Smooth muscle cell (in vitro differentiated cells): Measurements from ENCODE around the gene MOB1B. TPM values are rescaled to one million over a fixed set of nuclear protein-coding genes. Genes with fewer than 3 reads are reported as not detected.

Experiments used
- DNase-seq: peaks from one replicate; lab custom pipeline; 2025; ENCODE audit not compliant: unreplicated experiment; lab: John Stamatoyannopoulos, UW
- H2AFZ ChIP-seq: fragments of 200-600 bp; sonication (generic); 2 replicates; pipeline ENCODE4 v1.6.0; 2016; ENCODE audit warnings: antibody characterized with exemption, low read depth, mild to moderate bottlenecking
- H3F3A ChIP-seq: fragments of 200-600 bp; sonication (generic); 2 replicates; pipeline ENCODE4 v1.6.0; 2017; ENCODE audit warnings: antibody characterized with exemption, low read depth
- H3K27ac ChIP-seq: fragments of 200-600 bp; sonication (generic); 2 replicates; pipeline ENCODE4 v1.5.1; 2016; ENCODE audit warnings: low read depth, mild to moderate bottlenecking
- H3K27me3 ChIP-seq: fragments of 200-600 bp; sonication (generic); 2 replicates; pipeline ENCODE4 v1.6.1; 2016; ENCODE audit warnings: low read depth, mild to moderate bottlenecking
- H3K36me3 ChIP-seq: fragments of 200-600 bp; sonication (generic); 2 replicates; pipeline ENCODE4 v1.5.1; 2016; ENCODE audit warnings: low read depth
- H3K4me1 ChIP-seq: fragments of 200-600 bp; sonication (generic); 2 replicates; pipeline ENCODE4 v1.5.1; 2016; ENCODE audit warnings: low read depth
- H3K4me2 ChIP-seq: fragments of 200-600 bp; sonication (generic); 2 replicates; pipeline ENCODE4 v1.6.0; 2016; ENCODE audit warnings: mild to moderate bottlenecking
- H3K4me3 ChIP-seq: fragments of 200-600 bp; sonication (generic); 2 replicates; pipeline ENCODE4 v1.5.1; 2016; ENCODE audit warnings: mild to moderate bottlenecking
- H3K79me2 ChIP-seq: fragments of 200-600 bp; sonication (generic); 2 replicates; pipeline ENCODE4 v1.6.0; 2016; ENCODE audit warnings: low read depth, mild to moderate bottlenecking
- H3K9ac ChIP-seq: fragments of 200-600 bp; sonication (generic); 2 replicates; pipeline ENCODE4 v1.6.0; 2016; ENCODE audit warnings: low read depth
- H3K9me3 ChIP-seq: fragments of 200-600 bp; sonication (generic); replicated peaks from 2 replicates; pipeline ENCODE4 v1.5.1; 2016; ENCODE audit warnings: low read depth
- H4K20me1 ChIP-seq: fragments of 200-600 bp; sonication (generic); 2 replicates; pipeline ENCODE4 v1.6.0; 2016; ENCODE audit warnings: low read depth
- WGBS: methylation state at CpG from one replicate; pipeline ENCODE4 v1.1.7; 2016; ENCODE audit warnings: low lambda C conversion rate; 5-methylcytosine and 5-hydroxymethylcytosine counted together
- polyA plus RNA-seq: library from polyadenylated mRNA; unstranded; fragments of >200 nt; fragmentation: Nextera tagmentation; extraction: Ambion mirVana; gene quantifications from 2 replicates; pipeline ENCODE4 v1.2.1, GENCODE V29; 2016
- total RNA-seq: library from RNA; depleted of rRNA; stranded (reverse); fragments of >200 nt; gene quantifications from 2 replicates; pipeline ENCODE4 v1.2.3, GENCODE V29; 2014
- TF ChIP-seq, protein P1 (sequence below): fragments of 200-600 bp; sonication (generic); IDR thresholded peaks from 2 replicates; pipeline ENCODE4 v1.5.1; 2017; ENCODE audit warnings: borderline replicate concordance, mild to moderate bottlenecking, antibody characterized with exemption; ENCODE audit not compliant: insufficient read depth, poor library complexity, severe bottlenecking

MOB1B gene
- total and polyA plus RNA-seq, 2 experiments from 2014 or later = 3.4 to 18.3 TPM

DNA sequence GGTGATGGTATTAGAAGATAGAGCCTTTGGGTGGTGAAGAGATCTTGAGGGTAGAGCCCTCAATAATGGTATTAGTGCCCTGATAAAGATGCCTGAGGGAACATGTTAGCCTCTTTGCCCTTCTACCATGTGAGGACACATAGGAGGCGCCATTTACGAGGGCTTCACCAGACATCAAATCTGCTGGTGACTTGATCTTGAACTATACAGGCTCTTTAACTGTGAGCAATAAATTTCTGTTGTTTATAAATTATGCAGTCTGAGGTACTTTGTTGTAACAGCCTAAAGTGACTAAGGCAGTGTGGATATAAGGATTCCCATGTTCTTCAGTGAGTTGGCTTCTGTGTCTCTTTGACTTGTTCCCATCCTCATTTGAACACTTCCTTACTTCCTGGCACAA is 11.8 kb downstream of the MOB1B start:
- TF ChIP-seq, protein P1, sequence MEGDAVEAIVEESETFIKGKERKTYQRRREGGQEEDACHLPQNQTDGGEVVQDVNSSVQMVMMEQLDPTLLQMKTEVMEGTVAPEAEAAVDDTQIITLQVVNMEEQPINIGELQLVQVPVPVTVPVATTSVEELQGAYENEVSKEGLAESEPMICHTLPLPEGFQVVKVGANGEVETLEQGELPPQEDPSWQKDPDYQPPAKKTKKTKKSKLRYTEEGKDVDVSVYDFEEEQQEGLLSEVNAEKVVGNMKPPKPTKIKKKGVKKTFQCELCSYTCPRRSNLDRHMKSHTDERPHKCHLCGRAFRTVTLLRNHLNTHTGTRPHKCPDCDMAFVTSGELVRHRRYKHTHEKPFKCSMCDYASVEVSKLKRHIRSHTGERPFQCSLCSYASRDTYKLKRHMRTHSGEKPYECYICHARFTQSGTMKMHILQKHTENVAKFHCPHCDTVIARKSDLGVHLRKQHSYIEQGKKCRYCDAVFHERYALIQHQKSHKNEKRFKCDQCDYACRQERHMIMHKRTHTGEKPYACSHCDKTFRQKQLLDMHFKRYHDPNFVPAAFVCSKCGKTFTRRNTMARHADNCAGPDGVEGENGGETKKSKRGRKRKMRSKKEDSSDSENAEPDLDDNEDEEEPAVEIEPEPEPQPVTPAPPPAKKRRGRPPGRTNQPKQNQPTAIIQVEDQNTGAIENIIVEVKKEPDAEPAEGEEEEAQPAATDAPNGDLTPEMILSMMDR = no peak
- no peak overlapping the region for H2AFZ ChIP-seq
- no peaks in the 10 kb centered on the region for H3K27me3 ChIP-seq
- no peak overlapping the region for H3K4me3 ChIP-seq
- no peak overlapping the region for H3K4me2 ChIP-seq
- H4K20me1 ChIP-seq = peaks cover 73% of the 10 kb centered on the region
- no peak overlapping the region for H3K9ac ChIP-seq
- no peaks in the 10 kb centered on the region for H3K4me1 ChIP-seq
- no peaks in the 10 kb centered on the region for H3K36me3 ChIP-seq
- peaks cover 91% of the 10 kb centered on the region for H3K79me2 ChIP-seq
- no peaks in the 10 kb centered on the region for H3F3A ChIP-seq
- H3K27ac ChIP-seq = no peak overlapping the region
- no peak for DNase-seq
- 90% methylated on average over 2 of the region's 2 CpGs for WGBS
- H3K9me3 ChIP-seq = no peaks in the 10 kb centered on the region

- Histone ChIP-seq H3K36me3 (no peaks in the 10 kb centered on the region), H4K20me1 (peaks cover 66% of the 10 kb centered on the region), H3K79me2 (peaks cover 90% of the 10 kb centered on the region), H3K9ac (no peak overlapping the region), H3K4me1 (no peaks in the 10 kb centered on the region), H3K9me3 (no peaks in the 10 kb centered on the region), H3K27ac (no peak overlapping the region), H3F3A (no peaks in the 10 kb centered on the region), H3K4me3 (no peak overlapping the region), H3K27me3 (no peaks in the 10 kb centered on the region), H3K4me2 (no peak overlapping the region), H2AFZ (no peak overlapping the region)
- 95% methylated on average over 2 of the region's 2 CpGs for WGBS
- no peak for DNase-seq
- TF ChIP-seq, protein P1 = no peak
These were observed 12.5 kb downstream of the MOB1B start for GRCh38 chr4:70914631-70915030.

- Histone ChIP-seq H3F3A (no peaks in the 10 kb centered on the region), H3K9ac (no peak overlapping the region), H2AFZ (no peak overlapping the region), H3K79me2 (peaks cover 90% of the 10 kb centered on the region), H3K27ac (no peak overlapping the region), H4K20me1 (peaks cover 62% of the 10 kb centered on the region), H3K27me3 (no peaks in the 10 kb centered on the region), H3K4me3 (no peak overlapping the region), H3K9me3 (no peaks in the 10 kb centered on the region), H3K36me3 (no peaks in the 10 kb centered on the region), H3K4me1 (no peaks in the 10 kb centered on the region), H3K4me2 (no peak overlapping the region)
- no peak for DNase-seq
- TF ChIP-seq, protein P1 = no peak
- 94% methylated on average over 14 of the region's 14 CpGs for WGBS
These were observed 13.1 kb downstream of the MOB1B start for GRCh38 chr4:70915036-70915815.

- Histone ChIP-seq H3K9ac (no peak overlapping the region), H3K4me1 (no peaks in the 10 kb centered on the region), H3K4me3 (no peak overlapping the region), H3K36me3 (no peaks in the 10 kb centered on the region), H4K20me1 (peaks cover 57% of the 10 kb centered on the region), H3K27ac (no peak overlapping the region), H2AFZ (no peak overlapping the region), H3K79me2 (peaks cover 90% of the 10 kb centered on the region), H3K9me3 (no peaks in the 10 kb centered on the region), H3K4me2 (no peak overlapping the region), H3F3A (no peaks in the 10 kb centered on the region), H3K27me3 (no peaks in the 10 kb centered on the region)
- 86% methylated on average over 8 of the region's 8 CpGs for WGBS
- TF ChIP-seq, protein P1 = no peak
- no peak for DNase-seq
These were observed 13.8 kb downstream of the MOB1B start for GRCh38 chr4:70915874-70916559.
